ENCODE results near the gene HOXA4.

Gene HOXA4

GRCh38 chr7:27130540-27131389 is at the start of gene HOXA4:
Gene HOXA4, minus strand, starts transcription at chr7:27130757. Its CDS starts 24 bp downstream, at chr7:27130733.
- peak; percentile 93 for DNase-seq (ENCODE audit: low spot score)

DNA sequence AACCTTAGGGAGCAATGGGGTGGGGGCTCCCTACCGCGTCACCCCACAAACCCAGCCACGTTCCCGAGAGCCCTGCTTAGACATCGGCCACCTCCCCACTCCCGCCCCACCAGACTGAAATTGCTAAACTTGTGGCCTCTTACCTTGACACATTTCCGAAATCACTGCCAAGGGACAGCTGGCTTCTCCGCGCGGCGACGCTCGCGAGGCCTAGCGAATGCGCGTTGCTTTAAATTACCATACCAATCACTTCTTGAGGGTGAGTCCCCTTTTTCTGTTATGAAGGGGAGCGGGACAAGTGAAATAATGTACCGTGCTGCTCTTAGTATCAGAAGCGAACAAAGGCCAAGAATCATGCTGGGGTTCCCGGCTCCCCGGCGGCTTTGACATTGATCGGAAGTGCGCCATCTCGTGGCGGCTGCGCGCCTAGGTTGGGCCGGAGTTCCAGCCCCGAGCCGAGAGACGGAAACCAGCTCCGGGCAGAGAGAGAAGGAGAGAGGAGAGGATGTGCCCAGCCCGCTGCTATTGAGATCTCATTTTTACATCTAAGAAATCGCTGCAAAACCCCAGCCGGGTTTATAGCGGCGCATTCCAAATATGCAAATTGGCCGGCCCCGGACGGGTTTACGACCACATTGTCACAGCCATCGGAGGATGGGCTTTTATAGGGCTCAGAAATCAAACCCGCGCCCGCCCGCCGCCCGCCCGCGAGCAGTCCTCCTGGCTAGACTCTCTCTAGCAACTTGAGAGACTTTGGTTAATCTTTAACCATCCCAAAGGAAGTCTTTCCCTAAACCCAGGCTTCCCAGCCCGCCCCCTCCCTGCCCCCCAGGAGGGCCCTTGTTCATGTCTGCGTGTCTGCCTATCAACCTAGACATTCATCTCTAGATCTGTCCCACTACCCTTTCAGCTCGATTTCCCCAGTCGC is 49.2 kb upstream of the HOXA4 start:
- DNase-seq (ENCODE audit: low spot score), result peak; percentile 94

- DNase-seq (ENCODE audit: low spot score), result no peak
Measured at GRCh38 chr7:27179030-27179429, 48.5 kb upstream of the HOXA4 start.

- DNase-seq (ENCODE audit: low spot score), result no peak
Measured at GRCh38 chr7:27178366-27178765, 47.8 kb upstream of the HOXA4 start.

DNA sequence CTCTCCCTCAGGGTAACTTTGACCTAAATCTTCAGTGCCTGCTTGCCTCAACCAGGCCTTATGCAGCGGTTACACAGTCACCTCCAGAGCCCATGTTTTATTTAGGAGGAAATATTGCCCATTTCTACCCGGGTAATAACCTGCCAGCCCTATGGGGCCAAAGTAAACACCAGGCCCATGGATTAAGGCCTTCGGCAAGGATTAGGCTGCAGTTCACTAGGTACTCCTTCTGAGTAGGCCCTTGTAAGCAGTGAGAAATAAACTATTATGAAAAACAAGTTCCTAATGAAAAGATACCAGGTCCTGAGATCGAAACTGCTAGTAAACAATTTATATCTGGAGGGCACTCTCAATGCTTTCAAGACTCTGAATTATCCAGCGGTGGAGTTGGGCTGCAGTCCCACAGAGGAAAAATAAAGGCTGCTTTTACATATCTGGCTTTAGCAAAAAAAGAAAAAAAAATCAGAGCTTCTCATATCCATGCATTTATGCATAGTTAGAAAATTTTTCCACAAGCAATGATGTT is 47.3 kb upstream of the HOXA4 start:
- no peak for DNase-seq (ENCODE audit: low spot score)

DNA sequence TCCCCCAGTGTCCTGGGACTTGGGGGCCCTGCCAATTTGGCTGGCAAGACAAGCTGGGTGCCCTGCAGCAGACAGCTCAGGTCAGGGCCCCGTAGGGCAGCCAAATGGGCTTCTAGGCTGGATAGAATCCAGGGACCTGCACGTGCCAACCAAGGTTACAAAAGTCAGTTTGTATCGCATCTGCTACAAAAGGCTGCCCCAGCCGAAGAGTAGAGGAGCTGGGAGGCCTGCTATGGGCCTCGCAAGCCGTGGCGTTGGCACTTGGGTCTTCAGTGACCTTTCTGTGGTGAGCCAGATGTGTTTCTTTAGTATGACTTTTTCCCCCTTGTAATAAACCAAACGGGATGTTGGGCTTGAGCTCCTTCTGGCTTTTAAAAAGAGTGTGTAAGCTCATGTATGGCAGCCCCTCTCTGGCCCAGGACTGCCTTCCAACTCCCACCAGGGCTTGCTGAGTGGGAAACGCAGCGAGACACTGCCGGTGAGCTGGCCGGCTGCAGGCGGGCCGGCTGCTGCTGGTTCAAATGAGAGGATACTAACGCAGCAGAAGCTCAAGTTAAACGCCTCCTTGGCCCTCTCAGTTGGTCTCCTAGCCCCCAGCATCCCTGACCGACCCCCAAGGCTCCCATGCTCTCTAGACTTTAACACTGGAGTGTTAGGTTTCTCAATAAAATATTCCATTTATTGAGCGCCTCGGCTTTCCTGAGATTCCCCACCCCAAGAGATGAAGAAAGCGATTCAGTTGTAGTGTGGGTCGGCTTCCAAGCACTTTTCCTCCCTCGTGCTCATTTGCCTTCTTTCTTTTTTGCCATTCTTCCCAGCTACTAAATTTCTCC is 46.6 kb upstream of the HOXA4 start:
- DNase-seq (ENCODE audit: low spot score), result no peak

GRCh38 chr7:27176524-27176845 is 45.9 kb upstream of the HOXA4 start:
- no peak for DNase-seq (ENCODE audit: low spot score)

DNA sequence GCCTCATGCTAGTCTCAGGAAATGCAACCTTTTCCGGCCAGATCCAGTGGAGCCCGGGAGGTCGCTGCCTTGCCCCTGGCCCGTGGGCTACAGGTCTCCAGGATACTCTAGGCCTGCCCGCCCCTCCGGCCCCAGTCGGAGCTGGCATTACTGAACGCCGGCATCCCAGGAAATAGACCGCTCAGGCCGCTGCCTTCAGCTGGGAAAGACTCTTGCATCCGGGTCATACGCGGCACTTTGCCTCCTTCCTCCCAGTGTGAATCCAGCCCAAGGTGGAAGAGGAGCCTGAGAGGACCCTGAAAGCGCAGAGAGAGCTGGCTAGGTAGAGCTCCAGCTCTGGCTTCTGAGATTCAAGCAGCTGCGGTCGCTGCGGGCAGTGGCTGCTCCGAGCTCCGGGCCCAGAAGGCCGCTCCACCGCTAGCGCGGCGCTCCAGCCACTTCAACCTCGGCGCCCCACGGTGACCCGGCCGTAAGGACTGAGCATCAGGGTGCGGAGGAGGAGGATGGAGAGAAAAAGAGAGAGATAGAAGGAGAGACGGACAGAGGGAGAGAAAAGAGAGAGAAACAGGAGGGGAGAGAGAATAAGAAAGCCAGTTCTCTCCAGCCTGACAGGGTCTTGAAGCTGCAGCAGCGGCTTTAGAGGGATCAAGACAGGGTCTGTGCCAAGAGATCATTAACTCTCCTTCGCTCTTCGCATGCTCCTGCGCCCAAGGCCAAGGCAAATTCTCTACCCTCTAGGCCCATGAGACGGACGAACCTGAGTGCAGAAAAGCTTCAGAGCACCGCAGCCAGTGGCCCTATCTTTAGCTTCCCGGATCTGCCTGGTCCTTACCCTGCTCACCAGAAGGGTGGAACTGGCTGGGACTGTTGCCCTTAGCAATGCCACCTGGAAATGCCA is 45.3 kb upstream of the HOXA4 start:
- no peak for DNase-seq (ENCODE audit: low spot score)

- DNase-seq (ENCODE audit: low spot score), result peak; percentile 78
Measured at GRCh38 chr7:27174874-27175625, 44.5 kb upstream of the HOXA4 start.

GRCh38 chr7:27173956-27174873 is 43.7 kb upstream of the HOXA4 start, which contains the start of gene HOXA10:
Gene HOXA10, minus strand, starts transcription at chr7:27174320. Its CDS starts 14 bp downstream, at chr7:27174306.
- DNase-seq (ENCODE audit: low spot score), result no peak

GRCh38 chr7:27173511-27173955 is 43.0 kb upstream of the HOXA4 start:
- no peak for DNase-seq (ENCODE audit: low spot score)

DNA sequence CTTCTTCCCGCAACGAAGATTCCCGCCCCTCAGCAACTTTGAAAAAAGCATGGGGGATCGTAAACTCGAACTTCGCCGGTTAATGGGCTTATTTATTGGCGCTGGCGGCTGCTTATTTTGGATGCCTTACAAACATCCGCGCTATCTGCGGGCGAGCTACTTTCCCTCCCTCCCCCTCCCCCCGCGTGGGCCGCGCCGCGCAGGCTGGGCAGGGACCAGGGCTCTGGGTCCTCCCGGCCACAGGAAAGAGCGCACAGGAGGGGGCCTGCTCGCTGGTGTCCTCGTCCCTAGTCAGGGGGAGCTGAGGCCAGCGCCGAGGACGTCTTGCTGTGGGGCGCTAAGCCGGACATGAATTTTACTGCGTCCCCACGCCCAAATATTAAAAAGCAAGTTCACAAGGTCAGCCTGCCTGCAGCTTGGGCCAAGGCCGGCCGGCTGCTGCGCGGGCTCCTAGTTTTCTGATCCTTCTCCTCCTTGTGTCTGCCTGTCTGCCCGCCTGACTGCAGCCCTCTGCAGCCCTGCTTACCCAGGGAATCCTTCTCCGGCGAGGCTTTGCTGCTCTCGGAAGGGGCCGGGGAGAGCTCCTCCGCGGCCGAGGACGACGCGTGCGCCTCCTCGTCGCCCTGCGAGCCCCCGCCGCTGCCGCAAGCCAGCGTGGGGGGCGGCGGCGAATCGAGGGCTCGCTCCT is 42.4 kb upstream of the HOXA4 start:
- no peak for DNase-seq (ENCODE audit: low spot score)

DNA sequence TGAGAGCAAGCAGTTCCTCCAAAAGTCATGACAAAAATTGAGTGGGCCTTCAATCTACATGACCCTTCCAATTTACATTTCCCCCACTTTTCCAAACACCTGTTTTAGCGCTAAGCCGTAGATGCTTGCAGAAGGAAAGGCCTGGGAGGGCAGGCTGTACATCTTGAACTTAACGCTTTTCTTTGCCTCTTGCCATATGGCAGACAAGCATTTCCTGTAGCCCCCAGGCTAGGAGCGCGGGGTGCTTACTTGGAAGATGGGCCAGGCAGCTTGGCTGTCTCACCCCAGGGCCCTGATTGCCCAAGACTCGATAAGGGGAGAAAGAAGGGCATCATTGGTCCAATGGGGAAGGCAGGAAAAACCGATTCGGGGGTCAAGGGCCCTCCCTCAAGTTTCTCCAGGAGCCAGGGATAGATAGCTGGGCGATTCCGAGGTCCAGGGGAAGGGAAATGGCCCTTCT is 41.8 kb upstream of the HOXA4 start:
- DNase-seq (ENCODE audit: low spot score), result no peak

GRCh38 chr7:27171637-27172314 is 41.2 kb upstream of the HOXA4 start:
- no peak for DNase-seq (ENCODE audit: low spot score)

DNA sequence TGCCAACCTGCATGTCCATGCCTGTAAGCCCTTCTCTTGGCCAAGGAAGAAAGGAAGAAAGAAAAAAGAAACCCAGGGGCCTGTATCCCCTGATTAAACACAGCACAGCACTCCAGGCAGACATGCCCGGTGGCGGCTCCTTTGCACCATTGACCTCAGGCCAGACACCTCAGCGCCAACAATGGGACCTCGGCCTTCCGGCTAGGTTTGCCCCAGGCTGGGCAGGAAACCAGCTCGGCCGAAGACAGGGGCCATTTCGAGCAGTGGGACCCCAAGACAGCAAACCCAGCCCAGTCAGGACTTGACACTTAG is 40.7 kb upstream of the HOXA4 start:
- no peak for DNase-seq (ENCODE audit: low spot score)

DNA sequence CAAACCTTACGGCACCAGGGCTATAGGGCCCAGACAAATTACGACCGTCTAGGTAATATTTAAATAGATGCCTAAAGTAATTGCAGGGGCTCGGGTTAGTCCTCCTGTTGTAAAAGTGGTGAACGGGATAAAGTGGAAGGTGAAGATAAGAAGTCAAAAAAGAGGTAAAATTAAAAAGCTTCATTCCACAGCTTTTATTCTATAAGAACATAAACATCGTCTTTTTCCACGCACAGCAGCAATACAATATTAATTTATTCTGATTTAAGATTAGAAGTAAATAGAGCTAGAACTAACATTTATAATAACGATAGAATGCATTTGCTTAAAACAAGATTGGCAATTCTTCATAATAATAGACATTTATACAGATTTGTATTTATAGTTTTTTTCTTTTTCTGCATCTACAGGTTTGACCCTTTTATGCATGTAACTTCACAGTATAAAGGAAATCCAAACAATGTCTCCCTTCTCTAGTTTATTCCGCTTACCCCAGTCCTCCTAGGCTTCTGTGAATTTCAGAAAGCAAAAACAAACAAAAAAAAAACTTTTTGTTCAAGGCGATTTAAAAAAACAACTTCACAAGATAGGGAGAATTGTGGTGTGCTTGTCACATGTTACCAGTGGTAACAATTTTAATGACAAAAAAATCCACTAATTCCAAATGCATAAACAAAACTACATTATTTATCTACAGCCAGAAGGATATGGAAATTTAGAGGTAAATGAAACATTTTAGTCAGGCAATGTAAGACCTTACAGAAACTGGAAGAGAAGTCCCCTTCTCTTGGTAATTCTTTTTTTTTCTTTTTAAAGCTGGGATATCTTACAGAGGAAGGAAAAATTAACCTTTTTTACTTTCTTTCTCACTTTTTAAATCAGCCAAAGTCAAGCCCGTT is 40.1 kb upstream of the HOXA4 start:
- no peak for DNase-seq (ENCODE audit: low spot score)

Data from HuH-7 (cell line).